IPS-NIHi7 (cell line): ENCODE data around the gene R3HDM1.
"Not testable (repeated sequence)": the region's sequence is repeated elsewhere in the genome, so short reads cannot be mapped to it uniquely, and the experiment has no call there.

Experiments used
- DNase-seq: peaks from one replicate; pipeline ENCODE4 v3.0.0; 2012; ENCODE audit warnings: mixed read lengths; ENCODE audit errors: extremely low spot score

R3HDM1 gene

DNA sequence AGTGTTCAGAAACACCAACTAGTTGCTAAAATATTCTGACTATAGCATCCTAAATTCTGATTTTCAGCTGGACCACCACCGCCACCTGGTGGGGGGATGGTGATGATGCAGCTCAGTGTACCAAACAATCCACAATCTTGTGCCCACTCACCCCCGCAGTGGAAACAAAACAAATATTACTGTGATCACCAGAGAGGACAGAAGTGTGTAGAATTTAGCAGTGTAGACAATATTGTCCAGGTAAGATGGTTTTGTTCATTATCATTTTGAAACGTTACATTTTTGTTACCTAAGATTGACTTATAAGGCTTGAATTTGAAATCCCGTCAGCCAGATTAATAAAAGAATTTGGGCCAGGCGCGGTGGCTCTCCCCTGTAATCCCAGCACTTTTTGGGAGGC, 178.7 kb downstream of the R3HDM1 start:
- peak; percentile 69 for DNase-seq

DNA sequence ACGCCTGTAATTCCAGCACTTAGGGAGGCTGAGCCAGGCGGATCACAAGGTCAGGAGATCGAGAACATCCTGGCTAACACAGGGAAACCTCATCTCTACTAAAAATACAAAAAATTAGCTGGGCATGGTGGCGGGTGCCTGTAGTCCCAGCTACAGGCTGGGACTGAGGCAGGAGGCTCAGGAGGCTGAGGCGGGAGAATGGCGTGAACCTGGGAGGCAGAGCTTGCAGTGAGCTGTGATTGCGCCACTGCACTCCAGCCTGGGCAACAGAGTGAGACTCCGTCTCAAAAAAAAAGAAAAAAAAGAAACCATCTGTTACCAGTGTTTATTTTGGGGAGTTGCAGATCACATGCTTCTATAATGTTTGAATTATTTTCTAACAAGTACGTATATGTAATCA, 183.8 kb downstream of the R3HDM1 start:
- not testable (repeated sequence) for DNase-seq

DNA sequence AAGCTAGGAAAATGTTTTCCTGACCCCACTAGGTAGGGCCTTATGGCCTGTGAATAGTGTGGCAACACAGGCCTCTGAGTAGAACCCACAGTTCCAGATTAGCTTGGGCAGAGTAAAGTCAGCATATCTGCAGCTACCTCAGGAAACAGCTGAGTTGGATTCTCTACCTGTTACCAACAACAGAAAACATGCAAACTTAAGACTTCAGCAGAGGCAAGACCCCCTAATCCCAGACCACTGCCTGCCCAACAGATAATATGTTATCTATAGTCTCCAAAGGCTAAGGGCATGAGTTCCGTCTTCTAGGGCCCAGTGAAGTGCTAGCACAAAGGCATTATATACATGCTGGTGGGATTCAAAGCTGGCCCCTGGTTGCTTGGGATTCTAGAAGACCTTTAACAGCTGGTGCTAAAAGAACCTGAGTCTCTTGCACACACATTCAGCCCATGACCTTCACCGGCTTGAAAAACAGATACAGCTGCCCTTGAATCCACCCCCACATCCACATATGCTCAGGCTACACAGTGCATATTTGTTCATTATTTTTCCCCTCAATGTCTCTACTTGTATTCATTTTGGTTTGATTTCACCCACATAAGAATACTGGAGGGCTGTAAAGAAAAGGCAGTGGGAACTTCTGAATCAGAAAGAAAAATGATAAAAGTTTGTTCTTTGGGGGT, 196.9 kb downstream of the R3HDM1 start:
- no peak for DNase-seq

DNA sequence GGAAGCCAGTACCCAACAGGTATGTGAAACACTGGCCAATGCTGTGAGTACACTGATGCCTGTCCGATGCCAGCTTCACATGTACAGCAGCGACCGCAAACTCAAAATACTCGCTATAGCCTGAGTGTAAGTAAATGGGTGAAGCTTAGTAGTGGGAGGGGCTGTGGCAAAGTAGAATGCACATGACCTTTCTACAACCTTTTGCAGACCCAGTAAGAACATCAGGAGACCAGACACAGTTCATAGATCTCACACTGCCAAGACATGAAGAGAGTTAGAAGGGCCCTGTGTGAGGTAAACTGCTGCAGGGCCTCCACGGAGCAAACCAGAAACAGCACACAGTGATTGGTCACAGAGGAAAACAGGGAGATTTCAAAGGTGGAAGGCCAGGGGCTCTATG, 201.3 kb downstream of the R3HDM1 start:
- DNase-seq: no peak

DNA sequence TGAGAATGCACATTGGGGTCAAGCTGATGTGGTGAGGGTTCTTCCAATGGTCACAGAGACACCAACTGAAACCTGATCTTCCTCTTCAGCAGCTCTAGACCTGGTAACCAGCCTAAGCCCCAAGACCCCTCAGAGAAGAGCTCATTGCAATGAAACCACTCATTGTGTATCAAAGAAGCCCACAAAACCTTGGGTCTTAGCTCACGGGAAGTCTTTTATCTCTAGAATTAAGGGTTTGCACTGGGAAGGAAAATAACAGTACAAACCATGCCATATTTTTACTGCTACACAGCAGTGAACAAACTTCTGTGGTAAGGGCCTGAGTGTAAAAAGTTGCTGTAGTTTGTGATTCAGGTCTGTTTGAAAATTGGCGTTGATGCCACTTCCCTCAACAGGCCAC, 201.8 kb downstream of the R3HDM1 start:
- no peak for DNase-seq

DNA sequence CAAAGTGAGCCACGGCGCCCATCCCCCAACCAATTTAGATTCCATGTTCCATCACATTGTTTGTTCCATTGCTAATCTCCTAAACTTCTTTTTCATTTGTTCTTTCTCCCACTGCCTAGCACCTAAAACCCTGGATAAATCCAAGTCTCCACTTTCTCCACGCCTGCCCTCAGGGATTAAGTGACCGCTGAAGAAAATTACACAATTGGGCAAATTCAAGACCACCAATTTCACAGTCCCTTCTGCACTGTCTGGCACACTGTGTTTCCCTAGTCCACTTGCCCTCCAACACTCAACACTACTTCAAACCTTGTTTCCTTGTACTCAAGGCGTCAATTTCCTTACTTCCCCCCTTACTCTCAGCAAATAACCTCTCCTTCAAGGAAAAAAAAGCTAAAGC, 205.3 kb downstream of the R3HDM1 start:
- DNase-seq: no peak

DNA sequence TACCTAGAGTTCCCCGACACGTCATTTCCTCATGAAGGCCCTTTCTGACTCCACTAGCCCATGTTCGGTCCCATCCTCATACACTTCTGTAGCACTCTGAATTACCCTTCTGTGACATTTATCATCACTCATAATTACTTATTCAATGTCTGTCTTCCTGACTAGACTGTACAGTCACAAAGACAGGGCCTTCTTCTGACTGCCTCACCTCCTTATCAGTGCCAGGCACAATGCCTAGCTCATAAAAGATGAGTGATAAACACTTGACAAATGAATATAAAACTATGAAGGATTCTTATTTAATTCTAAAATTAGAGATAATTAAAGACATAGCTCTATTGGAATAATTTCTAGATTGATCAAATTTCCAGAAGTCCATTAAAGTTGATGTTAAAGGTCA, 208.9 kb downstream of the R3HDM1 start:
- DNase-seq: no peak

DNA sequence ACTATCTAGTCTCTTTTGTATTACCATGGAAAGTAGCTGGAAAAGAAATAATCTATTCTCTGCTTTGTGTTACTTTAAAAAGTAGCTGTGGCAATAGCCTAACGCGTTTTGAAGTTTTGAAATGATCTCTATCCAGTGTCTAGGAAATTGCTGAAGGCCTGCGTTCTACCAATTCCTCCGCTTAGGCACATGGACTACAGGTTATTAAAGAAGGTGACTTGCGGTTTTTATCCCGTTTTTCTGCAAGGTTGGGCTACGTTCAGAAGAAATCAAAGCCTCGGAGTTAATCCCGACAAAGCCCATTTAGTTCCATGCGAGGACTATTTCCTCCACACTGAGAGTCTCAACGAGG, 209.7 kb downstream of the R3HDM1 start:
- no peak for DNase-seq

DNA sequence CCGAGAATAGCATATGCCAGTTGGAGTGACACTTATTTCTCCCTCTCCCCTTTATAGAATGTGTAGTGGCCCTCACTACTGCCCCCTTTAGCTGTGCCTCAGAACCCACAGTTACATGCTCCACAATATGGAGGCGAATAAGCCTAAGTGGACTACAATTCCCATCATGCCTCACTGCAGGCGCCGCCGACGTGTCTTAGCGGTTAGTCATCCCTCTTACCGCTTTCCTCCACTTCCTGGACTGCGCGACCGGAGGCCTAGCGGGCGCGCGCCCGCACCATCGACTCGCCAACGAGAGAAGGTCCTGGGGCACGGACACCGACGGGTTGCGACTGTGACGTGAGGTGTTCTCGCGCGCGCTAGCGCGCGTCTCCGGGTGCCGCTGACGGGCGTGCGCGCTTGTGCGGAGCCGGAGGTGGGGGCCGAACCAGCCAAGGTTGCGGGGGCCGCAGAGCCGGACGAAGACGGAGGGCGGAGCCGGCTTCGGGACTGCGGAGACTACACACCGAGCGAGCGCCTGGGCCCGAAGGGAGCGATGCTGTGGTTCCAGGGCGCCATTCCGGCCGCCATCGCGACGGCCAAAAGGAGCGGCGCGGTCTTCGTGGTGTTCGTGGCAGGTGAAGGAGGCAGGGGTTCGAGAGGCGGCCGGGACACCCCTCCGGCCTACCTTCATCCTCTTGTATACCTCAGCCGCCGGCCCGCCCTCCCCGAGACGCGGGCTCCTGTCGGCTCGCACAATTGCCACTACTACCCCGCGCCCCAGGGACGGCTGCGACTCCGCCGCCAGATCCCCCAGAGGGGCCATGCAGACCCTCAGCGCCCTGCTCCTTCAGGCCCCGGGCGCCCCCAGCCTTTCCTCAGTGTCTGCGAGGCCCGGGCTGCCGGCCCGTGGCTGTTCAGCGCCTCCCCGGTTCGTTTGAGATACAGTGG, 210.4 kb downstream of the R3HDM1 start, which contains the start of gene UBXN4:
TSS of gene UBXN4 (plus strand) at position 461 of the 930 bp plus-strand sequence. CDS start at position 536, 75 bp downstream.
- peak; percentile 98 for DNase-seq

DNA sequence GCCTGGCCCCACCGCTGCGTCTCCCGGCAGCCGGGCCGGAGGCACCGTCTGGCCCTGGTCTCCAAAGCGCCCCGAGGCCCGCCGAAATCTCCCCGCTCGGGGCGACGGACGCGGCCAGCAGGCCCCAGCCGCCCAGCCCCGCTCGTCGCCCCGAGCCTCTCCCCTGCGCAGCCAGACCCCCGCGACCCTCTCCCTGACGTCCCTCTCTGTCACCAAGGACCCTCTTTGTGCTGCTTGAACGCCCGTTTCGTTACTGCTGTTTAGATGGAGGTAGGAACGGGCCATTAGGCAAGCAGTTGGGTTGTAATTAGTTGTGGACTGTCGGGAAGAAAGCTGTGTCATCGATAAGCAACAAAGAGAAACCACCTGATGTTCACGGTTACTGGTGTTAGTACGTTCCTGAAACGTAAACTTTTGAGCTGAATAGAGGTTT, 211.1 kb downstream of the R3HDM1 start:
- peak; percentile 44 for DNase-seq

DNA sequence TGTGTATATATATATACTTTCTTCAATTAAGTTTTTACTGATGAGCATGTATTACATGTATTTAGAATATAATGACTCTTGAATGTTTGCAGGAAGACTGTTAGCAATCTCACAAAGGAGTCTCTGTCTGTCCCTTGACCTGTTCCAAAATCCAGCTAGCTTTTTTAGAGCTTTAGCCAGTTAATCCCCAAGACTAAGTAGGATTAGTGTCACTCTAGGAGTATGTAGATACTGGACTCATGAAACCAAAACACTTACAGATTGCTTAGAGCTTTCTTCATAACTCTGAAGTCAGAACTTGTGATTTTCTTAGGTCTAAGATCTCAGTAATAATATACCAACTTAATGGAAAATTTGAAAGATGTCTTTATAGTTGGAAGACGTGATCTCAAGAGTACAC, 212.6 kb downstream of the R3HDM1 start:
- no peak for DNase-seq

DNA sequence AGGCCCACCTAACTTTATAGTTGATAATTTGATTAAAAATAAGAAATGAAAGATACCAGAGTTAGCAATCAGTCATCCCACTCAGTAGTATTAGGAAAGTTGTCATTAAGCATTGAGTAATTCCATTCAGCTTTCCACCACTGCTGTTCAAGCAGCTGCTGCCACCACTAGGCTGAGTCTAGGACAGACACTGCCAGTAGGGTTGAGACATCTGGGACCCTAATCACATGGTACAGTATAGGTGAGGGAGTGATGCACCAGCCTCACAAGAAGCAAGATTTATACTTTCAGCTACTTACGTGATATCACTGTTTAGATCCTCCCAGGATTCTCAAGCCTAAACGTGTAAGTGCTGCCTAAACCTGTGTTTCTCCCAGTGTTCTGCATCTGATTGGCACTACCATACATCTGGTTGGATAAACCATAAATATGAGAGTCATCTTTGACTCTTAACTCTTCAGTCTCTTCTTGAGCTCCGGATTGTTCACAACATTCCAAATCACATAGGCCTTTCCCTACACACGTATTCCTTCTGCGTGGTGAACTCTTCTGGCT, 213.6 kb downstream of the R3HDM1 start:
- peak; percentile 61 for DNase-seq

DNA sequence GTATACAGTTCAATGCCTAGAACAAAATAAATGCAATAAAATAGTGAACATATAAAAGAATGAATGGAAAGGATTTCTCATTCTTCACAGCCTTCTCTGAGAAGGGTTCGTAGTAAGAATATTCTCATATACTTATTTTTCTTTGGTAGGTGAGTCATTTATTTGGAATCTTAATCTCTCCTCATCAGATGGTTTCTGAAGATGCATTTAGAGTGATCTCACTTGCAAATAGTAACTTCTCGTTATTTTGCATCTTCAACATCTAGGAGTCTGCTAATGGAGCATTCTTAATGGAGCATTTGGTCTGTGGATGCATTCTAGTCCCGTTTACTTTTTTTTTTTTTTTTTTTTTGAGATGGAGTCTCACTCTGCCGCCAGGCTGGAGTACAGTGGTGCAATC, 214.3 kb downstream of the R3HDM1 start:
- DNase-seq: no peak

DNA sequence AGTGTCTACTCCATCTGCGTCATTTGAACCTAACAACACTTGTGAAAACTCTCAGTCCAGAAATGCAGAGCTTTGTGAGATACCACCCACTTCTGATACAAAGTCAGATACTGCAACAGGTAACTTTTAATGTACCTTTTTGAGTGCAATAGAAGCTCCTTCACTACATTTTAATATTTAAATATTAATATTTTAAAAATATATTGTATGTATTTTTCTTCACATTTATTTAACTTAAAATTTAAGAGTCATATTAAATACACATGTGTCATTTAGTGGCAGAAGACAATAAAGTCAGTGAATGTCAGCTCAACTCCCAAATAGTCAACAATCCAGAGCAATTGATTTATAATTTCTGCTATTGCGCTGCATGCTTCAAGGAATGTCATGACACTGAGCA, 224.3 kb downstream of the R3HDM1 start:
- no peak for DNase-seq

DNA sequence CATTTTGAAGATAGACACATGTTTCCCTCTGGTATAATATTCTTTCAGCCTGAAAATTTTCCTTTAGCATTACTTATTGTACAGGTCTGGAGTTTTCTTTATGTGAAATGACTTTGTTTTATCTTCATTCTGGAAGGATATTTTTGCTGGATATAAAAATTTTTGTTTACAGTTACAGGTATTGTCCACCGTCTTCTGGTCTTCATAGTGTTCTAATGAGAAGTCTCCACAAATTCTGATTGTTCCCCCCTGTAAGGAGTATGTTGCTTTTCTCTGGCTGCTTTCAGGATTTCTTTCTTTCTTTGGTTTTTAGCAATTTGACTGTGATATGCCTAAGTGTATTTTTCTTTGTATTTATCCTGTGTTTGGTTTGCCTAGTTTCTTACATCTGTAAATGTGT, 225.4 kb downstream of the R3HDM1 start:
- DNase-seq: no peak

DNA sequence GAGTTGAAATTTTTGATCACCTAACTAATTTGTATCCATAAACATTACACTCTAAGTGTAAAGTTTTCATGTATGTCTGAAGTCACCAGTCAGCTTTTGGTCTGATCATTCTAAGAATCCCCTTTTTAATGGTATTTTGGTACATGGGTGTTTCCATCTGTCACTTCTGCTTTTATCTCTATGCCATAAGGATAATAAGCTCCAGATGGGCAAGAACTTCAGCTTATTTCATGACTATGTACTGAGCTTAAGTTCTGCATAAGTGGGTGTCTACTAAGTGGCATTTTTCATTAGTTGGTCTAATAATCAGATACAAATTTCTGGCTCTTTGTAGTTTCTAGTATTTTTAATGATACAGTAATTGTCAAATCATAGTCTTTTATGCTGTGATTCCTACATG, 230.7 kb downstream of the R3HDM1 start:
- DNase-seq: no peak

DNA sequence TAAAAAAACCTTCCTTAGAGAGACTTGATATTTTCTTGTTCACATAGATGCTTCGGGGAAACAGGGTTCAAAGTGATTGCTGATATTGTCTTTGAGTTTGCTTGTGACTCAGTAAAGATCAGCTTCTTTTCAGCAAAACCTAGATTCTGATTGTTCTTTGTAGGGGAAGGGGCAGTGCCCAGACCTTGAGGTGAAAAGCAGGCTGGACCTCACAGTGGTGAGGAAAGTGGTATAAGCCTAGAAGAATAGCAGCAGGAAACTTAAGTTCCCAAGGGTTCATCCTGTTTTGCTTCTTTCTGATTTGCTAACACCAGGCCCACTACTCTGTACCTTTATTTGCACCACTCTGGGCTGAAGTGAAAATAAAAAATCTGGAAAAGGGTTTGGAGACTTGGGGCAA, 231.2 kb downstream of the R3HDM1 start:
- no peak for DNase-seq

DNA sequence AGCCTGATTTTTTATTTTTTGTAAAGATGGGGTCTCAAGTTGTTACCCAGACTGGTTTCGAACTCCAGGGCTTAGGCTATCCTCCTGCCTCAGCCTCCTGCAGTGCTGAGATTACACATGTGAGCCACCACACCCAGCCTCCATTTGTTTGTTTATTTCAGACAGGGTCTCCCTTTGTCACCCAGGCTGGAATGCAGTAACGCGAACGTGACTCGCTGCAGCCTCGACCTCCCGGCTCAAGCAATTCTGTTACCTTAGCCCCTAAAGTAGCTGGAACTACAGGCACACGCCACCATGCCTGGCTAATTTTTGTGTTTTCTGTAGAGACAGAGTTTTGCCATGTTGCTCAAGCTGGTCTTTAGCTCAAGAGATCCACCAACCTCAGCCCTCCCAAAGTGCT, 237.6 kb downstream of the R3HDM1 start:
- no peak for DNase-seq

DNA sequence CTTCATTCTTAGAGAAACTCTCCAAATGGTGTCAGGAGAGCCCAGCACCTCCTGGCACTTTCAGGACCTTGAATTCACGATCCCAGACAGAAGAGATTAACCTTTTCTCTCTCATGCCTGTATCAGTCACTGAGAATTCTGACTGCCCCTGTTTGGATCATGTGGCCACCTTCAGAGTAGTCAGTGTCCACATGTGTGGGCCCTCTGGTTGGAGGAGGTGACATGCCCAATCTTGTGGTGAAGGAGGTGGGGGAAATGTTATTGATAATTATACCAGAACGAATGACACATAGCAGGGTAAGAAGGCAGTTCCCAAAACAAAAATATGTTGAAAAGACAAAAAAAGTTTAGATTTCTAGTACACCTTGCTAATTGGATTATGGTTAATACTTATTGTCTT, 242.0 kb downstream of the R3HDM1 start:
- DNase-seq: no peak

DNA sequence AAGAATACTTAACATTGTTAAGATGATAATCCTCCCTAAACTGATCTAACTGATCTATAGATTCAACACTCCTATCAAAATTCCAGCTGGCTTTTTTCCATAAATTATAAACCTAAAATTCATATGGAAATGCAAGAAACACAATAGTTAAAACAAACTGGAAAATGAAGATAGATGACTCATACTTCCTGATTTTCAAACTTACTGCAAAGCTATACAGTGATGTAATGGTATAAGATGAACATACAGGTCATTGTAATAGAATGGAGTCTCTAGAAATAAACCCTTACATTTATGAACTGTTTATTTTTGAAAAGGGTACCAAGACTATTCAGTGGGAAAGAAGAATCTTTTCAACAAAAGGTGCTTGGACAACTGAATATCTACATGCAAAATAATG, 242.6 kb downstream of the R3HDM1 start:
- no peak for DNase-seq
